Gastroesophageal sphincter (tissue), 3 donors: ENCODE measurements around the gene RERE.

ENCODE experiments used
- CTCF ChIP-seq, 4 experiments: fragments of 200-600 bp in 2 of 4; fragments of 450-650 bp in 2 of 4; sonication (generic) in 1 of 4; IDR thresholded peaks; one replicate each; pipeline ENCODE4 v1.5.1; 2017 to 2019; ENCODE audit warnings: antibody characterized with exemption in 4 of 4, mild to moderate bottlenecking in 2 of 4, moderate library complexity in 2 of 4
- POLR2A ChIP-seq, 2 donors: fragments of 450-650 bp; IDR thresholded peaks; one replicate each; pipeline ENCODE4 v1.6.1; 2017; ENCODE audit warnings: antibody characterized with exemption in 2 of 2, mild to moderate bottlenecking in 2 of 2, moderate library complexity in 1 of 2

GRCh38 chr1:8814865-8815264 lies 2.6 kb downstream of the RERE start:
- no peak for TF ChIP-seq POLR2A (IDR thresholded peaks at IDR 0.05)
- TF ChIP-seq CTCF (IDR thresholded peaks at IDR 0.05), result peak in 1 of 4 experiments; percentile 35
